ENCODE results near the gene ETFA.

The ETFA gene

DNA sequence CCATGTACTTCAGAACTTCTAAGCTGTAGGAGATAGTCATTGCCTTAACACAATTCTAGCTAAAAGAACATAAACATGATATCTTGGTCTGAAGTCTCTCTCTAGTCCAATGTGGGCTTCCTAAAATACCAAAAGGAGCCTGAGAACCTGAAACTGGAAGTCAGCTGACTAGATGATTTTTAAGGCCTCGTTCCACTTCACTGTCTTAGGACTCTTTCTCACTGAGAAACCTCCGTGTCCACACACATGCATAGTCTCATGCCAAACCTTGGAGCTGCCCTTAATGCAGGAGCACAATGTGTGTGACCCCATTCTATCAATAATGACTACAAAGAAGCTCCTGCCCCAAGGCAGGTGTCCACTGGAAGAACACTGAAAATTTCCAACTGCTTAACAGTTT is 87.7 kb downstream of the ETFA start:
- no peak for DNase-seq (ENCODE audit: insufficient read length, low spot score)
- no peak for FAIRE-seq

DNA sequence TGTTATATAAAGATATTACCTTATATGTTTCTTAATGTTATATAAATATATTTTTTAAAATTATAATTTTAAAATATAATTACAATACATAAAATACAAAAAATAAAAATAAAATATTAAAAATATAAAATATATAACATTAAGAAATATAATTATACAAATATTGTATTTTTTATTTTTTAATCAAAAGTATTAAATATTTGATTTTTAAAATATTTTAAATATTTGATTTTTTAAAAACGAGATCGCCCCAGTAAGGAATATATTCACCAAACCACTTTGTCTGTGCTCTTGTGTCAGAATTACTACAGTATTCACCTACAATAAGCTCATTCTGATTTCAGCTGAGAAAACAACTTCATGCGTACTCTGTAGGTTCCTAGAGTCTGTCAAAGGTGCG is 89.1 kb downstream of the ETFA start:
- FAIRE-seq (no peak), DNase-seq (ENCODE audit: insufficient read length, low spot score) (no peak)

DNA sequence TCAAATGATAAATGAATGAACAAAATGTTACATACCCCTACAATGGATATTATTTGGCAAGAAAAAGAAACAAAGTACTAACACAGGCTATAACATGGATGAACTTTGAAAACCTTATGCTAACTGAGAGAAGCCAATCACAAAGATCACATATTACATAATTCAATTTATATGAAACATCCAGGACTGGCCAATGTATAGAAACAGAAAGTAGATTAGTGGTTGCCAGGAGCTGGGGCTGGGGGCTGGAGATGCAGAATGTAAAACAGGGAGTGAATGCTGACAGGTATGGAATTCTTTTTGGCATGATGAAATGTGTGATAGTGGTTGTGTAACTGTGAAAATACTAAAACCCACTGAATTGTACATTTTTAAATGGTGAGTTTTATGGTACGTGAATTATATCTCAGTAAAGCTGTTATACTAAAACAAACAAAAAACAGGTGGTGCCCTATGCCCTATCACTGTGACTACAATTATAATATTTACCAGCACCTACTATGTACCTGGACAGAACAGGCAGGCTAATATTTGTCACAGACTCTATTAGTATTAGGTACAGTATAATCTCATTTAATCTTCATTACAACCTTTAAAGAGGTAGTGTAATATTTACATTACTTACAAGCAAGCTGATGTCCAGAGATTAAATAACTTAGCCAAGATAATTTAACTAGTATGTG is 90.0 kb downstream of the ETFA start:
- DNase-seq (ENCODE audit: insufficient read length, low spot score) = no peak
- FAIRE-seq = no peak

DNA sequence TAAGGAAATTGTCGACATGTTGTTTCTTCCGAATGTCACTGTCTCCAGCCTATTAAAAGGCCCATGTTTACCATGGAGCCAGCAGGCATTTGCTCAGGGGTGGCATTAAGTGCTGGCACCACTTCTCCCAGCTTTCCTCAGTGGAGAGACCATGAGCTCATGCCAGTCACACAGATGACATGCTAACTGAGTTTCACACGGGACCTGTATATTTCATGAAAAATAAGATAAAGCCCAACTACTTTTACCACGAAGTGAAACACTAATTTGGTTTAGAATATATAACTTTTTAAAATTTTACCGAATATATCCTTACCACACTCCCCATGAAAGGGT is 93.4 kb downstream of the ETFA start:
- DNase-seq (ENCODE audit: insufficient read length, low spot score) = no peak
- no peak for FAIRE-seq

DNA sequence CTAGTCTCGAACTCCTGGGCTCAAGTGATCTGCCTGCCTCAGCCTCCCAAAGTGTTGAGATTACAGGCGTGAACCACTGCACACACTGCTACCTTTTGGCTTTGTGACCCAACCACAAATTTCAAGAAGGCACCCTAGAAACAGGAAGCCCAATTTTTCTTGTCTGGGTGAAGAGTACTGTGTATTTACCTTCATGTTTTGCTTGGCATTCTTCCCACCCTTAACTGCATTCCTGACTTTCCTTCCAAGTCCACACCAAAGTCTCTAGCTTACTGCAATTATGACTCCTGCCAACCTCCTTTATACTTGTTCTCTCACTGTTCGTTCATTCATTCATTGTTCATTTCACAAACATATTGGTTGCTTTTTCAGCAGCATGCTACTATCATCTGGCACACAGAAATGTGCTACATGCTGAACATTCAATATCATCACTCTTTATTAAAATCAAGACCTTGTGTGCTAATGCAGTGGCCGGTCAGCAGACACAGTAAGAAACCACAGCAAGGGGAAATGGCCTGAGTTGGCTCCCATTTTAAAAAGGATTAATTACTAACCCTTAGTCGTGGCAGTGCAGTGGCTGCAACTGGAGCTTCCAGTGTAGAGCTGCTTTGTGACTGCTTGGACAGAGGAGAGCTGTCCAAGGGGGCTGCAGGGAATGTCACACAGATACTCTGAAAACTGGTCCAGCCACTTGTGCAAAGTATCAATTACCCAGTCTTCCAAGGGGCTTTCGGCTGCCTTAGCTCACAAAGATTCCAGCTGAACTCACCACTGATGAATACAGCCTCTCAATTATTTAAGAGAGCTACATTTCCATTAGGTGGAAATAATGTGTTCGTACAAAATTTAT is 94.0 kb downstream of the ETFA start:
- no peak for DNase-seq (ENCODE audit: insufficient read length, low spot score)
- FAIRE-seq = no peak

DNA sequence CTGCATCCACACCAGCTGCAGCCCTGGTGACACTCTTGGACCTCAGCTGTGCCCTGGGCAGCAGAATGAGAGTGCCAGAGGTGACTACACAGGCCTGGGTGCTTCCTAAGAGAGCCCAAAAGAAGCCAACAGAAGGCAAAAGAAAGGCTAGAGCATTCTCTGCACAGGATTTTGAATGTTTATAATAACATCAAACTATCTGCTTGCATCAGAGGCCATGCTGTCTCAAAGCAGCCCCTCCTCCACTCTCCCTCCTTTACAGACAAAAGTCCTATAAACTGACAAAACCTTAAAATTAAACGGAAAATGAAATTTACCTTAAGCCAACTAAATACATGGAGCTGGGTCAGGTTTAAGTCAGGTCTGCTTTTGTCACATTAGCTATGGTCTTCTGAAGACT is 95.6 kb downstream of the ETFA start:
- no peak for DNase-seq (ENCODE audit: insufficient read length, low spot score)
- no peak for FAIRE-seq

DNA sequence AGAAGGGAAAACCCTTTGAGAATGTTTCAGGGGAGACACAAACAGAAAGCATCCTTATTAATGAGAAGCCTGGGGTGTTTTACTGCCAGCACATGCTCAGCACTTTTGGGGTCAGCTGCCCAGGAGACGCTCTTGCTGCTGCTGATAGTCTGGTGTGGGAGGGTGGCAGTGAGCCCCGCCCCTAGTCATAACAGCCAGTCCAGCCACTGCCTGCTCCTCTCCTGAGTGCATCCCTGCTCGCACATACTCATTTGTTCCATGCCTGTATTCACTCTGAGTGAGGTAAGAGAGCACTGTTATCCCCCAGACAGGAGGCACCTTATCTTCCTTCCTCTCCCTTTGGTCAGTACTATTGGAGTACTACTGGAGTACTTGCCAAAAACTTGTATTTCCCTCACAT is 101.3 kb downstream of the ETFA start:
- FAIRE-seq (no peak), DNase-seq (ENCODE audit: insufficient read length, low spot score) (no peak)

DNA sequence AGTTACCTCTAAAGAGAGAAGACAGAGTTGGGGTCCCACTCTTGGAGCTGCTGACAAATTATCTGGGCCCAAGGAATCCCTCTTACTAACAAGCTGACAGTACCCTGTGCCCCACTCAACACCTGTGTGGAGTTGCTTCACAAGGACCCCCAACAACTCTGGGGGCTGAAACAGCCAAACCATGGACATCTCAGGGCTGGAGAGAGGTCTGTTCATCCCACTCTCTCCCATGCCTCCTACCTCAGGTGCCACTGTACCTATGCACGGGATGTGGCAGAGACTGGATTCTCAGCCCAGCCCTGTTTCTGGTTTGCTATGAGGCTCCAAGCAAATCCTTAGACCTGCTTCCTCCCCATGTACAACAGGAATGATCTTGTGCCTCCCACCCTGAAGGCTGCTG is 101.7 kb downstream of the ETFA start:
- DNase-seq (ENCODE audit: insufficient read length, low spot score) = no peak
- no peak for FAIRE-seq

DNA sequence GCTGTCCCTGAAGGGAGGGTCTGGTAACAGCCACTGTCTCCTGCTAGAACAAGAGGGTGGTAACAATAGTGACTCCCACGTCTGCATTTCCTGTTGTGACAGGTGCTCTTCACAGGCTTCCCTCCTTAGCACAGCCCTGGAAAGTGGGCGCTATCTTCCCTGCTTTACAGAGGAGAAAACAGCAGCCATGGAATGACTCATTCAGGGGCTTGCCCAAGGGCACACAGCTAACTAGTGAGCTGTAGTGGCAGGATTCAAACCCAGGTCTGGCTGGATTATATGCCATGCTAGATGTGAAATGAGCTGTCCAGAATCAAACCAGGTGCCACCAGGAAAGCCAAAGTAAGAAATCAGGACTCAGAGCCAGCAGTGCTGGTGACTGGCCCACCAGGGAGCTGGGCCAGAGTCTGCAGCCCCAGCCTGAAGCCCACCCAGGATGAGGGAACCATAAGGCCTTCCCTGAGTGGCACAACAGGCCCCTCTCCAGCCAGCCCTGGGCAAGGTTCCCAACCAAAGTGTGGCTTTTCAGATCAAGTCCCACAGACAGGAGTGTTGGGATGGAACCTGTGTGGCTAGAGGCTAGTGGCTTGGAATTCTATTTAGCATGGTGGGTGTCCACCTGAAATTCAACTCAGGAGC is 102.4 kb downstream of the ETFA start:
- no peak for FAIRE-seq

DNA sequence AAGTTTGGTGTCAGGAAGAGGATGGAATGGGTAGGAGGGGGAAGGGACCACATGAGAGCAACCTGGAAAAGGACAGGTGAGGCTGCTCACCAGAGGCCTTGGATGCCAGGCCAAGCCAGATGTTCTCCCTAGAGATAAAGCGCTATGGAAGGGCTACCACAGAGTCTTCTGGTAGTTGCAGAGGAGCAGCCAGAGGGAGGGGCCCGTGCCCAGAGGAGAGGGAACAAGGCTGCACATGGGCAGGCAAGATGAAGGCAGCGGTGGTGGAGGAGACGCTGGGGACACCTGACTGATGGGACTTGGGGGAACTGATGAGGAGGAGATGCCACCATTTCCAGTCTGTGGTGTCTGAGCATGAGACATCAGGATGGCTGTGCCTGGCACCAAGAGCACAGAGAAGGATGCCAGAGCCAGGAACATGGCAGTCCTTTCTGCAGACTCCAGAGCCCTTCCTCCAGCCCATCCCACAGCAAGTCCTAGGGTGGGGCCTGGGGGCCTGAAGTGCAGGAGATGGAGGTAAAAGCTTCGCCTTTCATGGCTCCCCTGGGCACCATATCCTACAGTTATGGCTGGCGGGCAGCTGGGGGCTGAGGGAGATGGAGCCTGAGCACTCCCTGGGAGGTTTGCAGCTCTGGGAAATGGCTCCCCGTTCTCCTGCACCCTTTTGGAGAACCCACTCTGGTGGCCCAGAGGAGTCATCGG is 103.0 kb downstream of the ETFA start:
- DNase-seq (ENCODE audit: insufficient read length, low spot score) (no peak), FAIRE-seq (no peak)

More for the DNA sequence above, 102.4 kb downstream of the ETFA start:
- DNase-seq (ENCODE audit: insufficient read length, low spot score) = no peak

DNA sequence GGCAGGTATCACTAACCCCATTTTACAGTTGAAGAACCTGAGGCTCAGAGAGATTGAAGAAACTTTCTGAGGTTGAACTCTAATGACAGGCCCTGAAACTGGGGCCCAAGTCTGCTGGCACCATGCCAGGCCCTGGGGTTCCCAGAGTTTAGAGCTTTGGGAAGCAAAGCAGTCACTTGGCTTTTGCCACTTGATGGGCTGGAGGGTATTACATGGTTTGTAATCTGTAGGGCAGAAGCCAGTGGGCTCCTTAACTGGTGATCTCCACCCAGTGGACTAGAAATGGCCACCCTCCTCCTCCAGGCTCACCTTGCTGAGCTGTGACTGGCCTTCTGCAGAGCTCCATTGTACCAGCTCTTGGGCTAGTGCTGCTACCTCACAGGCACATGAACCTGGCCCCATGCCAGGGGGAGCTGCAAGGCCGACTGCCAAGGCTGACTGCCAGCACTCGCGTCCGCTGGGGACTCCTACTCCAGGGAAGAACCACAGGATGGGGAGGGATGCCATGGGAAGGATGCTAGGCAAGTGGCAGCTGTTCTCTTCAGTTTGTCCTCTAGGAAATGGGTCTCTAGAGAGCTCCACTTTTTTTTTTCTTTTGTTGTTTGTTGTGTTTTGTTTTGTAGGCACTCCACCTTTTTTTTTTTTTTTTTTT is 104.8 kb downstream of the ETFA start:
- DNase-seq (ENCODE audit: insufficient read length, low spot score) = no peak
- no peak for FAIRE-seq

DNA sequence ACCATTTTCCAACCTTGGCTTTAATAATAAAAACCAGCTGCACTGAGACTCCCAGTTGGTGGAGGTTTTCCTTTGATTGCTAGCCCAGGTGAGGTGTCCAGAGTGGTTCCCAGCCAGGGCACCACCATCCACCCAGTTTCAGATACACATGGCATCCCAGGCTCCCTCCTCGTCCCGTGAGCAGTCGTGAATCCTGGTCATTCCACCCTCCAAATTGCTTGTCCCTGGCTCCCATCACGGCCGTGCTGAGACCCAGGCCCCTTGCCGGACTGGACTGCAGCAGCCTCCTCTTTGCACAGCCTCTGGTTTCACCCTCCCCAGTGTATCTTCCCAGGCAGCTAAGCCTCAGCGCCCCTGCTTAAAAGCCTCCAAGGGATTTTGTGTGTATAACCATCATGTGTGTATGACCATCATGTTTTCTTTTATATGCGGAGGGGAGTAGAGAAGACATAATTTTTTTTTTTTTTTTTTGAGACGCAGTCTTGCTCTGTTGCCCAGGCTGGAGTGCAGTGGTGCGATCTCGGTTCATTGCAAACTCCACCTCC is 106.3 kb downstream of the ETFA start:
- FAIRE-seq (no peak), DNase-seq (ENCODE audit: insufficient read length, low spot score) (no peak)

DNA sequence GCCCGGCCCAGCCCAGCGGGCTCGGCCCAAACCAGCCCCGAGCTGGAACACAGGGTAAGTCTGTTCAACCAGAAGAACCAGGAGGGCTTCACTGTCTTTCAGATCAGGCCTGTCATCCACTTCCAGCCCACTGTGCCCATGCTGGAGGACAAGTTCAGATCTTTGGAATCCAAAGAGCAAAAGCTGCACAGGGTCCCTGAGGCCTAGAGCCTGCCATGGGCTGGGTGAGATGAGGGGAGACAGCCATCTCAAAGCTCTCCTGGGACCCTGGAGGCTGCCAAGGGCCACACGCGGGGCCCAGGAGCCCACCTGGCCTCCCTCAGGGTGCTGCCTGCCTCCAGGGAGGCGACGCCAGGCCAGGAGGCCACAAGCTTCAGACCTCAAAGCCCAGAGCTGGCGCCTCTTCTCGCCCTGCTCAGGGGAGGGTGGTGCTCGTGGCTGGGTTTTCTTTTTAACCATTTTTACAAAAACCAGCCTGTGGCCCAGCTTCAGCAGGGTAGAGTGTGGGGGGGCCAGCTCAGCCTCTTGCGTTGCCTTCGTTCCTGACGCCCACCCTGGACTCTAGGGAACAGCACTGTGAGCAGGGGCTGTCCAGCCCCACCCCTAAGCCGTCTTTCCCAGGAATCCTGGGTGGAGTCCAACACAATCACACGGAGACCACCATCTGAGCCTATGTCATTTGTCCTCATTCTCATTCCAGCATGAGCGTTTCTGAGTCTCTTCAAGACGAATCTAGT is 107.0 kb downstream of the ETFA start:
- DNase-seq (ENCODE audit: insufficient read length, low spot score) (no peak), FAIRE-seq (no peak)

DNA sequence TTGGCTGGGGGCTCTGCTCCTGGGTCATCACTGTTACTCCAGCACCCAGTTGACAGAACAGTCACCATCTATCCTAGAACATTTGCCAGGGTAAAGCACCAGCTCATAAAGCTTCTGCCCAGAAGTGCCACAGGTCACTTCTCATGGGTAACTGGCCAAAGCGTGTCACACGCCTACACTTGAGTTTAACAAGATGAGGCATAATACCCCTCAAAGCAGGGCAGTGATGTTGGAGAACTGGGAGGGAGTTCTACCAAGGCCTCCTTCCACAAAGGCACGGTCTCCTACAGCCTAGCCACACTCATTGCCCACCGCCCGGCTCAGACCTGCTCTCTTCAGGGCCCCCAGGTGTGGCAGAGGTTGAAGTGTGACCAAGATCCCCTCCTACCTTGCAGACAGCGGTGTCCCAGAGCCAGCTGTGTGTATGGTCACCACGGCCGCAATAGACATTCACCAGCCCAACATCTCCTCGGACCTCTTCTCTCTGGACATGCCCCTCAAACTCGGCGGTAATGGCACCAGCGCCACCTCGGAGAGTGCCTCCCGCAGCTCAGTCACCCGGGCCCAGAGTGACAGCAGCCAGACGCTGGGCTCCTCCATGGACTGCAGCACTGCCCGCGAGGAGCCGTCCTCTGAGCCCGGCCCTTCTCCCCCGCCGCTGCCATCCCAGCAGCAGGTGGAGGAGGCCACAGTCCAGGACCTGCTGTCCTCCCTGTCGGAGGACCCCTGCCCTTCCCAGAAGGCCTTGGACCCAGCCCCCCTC is 107.7 kb downstream of the ETFA start:
- no peak for DNase-seq (ENCODE audit: insufficient read length, low spot score)
- no peak for FAIRE-seq

DNA sequence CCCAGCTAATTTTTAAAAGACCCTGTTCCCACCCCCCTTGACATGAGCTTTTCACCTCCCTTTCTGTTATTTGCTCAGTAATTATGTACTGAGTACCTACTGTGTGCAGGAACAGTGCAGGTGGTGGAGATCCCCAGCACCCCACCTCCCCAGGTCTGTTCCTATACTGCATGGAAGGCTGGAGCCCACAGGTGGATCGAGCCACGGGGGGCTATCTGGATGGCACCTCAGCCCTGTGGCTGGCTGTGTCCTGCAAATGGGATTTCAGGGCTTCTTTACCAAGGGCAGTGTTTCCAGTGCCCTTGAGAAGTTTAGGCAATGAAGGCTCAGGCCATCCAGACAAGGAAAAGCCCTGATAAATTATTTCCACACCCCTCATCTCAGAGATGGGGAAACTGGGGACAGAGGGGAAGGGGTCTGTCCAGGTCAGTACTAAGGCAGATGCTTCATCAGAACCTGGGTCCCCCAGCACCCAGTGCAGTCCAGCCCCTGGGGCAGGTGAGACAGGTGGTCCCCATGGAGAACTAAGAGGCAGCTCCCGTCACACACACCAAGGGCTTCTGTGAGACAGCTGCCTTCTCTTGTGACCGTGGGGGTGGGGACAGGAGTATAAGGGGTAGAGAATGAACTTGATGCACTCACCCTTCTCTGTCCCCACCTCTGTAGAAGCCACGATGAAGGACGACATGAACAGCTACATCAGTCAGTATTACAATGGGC is 109.6 kb downstream of the ETFA start:
- FAIRE-seq (no peak), DNase-seq (ENCODE audit: insufficient read length, low spot score) (no peak)

DNA sequence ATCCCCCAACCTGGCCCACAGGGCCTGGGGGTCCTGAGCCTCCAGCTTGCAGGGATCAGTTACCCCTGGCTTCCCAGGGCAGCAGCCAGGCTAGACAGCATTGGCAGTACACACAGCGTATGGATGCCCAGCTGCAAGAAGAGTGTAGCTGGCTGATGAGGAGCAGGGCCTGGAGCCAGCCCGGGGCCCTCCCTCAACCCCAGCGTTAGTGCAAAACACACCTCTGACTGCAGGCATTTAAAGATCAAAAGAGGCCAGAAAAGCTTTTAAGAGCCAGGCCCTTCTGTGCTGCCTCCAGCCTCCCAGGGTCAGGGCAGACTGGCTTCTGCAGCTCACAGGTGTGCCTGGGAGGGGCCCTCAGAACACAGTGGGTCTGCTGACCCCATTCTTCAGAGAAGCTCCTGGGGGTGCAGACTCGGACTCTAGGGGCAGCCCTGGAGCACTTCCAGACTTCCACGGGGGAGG is 110.6 kb downstream of the ETFA start:
- DNase-seq (ENCODE audit: insufficient read length, low spot score) (no peak), FAIRE-seq (no peak)

DNA sequence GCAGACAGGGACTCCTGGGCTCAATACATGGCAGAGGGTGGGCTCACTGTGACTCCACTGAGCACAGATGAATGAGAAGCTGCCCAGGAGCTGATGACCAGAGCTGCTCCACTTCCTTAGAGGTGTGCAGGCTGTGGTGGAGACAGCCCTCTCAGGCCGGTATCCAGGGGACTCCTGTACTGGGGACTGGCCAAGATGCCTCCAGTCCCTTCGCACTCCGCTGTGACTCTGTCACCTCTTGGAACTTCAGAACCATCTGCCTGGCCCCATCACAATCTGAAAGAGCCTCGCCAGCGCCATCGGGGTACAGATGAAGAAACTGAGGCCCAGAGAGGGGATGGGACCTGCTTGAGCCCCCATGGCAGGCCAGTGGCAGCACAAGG is 111.2 kb downstream of the ETFA start:
- FAIRE-seq (no peak), DNase-seq (ENCODE audit: insufficient read length, low spot score) (no peak)

Data from GM19239 (cell line).